ENCODE data around the gene DSE. TPM values are rescaled to one million over a fixed set of nuclear protein-coding genes. Genes with fewer than 3 reads are reported as not detected.
"Not testable (repeated sequence)": the region's sequence is repeated elsewhere in the genome, so short reads cannot be mapped to it uniquely, and the experiment has no call there.

DSE gene
- total RNA-seq, 4 donors from 2014 or later, result 3.8 to 16.7 (median 9.2) TPM

- in situ Hi-C loops (cut with MboI; ENCODE audit: low pct_ligation_motif_present in 1 of 4, low pct_unique_long_range_greater_than_20kb in 1 of 4, low sequenced_read_pairs in 3 of 4), result no loop called here
Measured at GRCh38 chr6:116338943-116339342, 31.8 kb upstream of the DSE start.

DNA sequence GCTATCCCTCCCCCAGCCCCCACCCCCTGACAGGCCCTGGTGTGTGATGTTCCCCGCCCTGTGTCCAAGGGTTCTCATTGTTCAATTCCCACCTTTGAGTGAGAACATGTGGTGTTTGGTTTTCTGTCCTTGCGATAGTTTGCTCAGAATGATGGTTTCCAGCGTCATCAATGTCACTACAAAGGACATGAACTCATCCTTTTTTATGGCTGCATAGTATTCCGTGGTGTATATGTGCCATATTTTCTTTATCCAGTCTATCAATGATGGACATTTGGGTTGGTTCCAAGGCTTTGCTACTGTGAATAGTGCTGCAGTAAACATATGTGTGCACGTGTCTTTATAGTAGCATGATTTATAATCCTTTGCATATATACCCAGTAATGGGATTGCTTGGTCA is 30.1 kb upstream of the DSE start:
- H3K27me3 ChIP-seq; intact Hi-C loops (cut with DNase I; ENCODE audit: low total_unique reads); H3K4me1 ChIP-seq; DNase-seq; H3K27ac ChIP-seq; H3K9me3 ChIP-seq; H3K4me3 ChIP-seq; H3K36me3 ChIP-seq; in situ Hi-C loops (cut with MboI; ENCODE audit: low pct_ligation_motif_present in 1 of 4, low pct_unique_long_range_greater_than_20kb in 1 of 4, low sequenced_read_pairs in 3 of 4): not testable (repeated sequence)
- WGBS, 2 donors (ENCODE audit: low coverage in 1 of 2), result 94% methylated on average over 5 of the region's 5 CpGs; no CpG with 5 or more reads in 1 of the 2 donors

More at GRCh38 chr6:116338943-116339342, 31.8 kb upstream of the DSE start:
- no peaks in the 10 kb centered on the region for H3K27me3 ChIP-seq
- H3K9me3 ChIP-seq, result no peaks in the 10 kb centered on the region
- intact Hi-C loops (cut with DNase I; ENCODE audit: low total_unique reads), result no loop called here
- H3K4me1 ChIP-seq, result no peaks in the 10 kb centered on the region
- H3K27ac ChIP-seq, result no peak overlapping the region
- no peak overlapping the region for H3K4me3 ChIP-seq
- no peaks in the 10 kb centered on the region for H3K36me3 ChIP-seq
- DNase-seq, result no peak
- 83% methylated on average over 2 of the region's 2 CpGs for WGBS, 2 donors (ENCODE audit: low coverage in 1 of 2)
- no peak for TF ChIP-seq POLR2A (IDR thresholded peaks at IDR 0.05)
- TF ChIP-seq POLR2AphosphoS5 (IDR thresholded peaks at IDR 0.05), result no peak
- TF ChIP-seq EP300 (IDR thresholded peaks at IDR 0.05; ENCODE audit: low read depth), result no peak

DNA sequence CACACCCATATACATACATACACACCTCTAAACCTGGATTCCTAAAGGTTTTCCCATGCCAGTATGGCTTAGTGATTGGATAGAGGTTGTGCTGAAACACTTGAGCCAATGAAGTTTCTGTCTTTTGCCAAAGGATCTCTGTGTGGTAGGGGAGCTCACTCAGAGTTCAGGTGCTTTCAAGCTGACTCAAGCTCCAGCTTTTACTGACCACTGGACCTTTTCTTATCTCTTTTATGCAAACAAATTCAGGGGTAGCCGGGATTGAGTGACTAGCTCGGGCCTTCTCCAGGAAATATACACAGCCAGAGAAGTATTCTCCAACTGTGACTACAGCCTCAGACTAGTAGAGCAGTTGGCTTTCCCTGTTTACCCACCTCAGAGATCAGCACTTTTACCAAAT is 21.5 kb upstream of the DSE start:
- 59% methylated on average over 2 of the region's 2 CpGs; no CpG with 5 or more reads in 1 of the 2 donors for WGBS, 2 donors (ENCODE audit: low coverage in 1 of 2)
- H3K36me3 ChIP-seq, result no peaks in the 10 kb centered on the region

DNA sequence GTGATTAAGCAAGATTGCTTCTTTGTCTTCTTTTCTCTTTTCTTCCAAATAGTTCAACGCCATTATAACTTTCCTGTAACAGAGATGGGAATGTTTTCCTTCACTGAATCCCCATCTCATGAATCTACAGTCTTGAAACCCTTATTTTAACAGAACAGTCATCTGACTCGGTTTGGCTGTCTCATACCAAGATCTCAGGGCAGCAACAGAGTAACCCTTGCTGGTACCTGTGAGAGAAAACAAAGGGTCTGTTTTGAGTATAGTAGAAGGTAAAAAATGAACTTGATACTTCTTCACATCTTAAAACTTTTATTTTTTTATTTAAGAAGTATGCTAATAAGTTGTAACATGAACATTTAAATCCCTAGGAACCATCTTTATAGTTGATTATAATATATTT is 19.6 kb upstream of the DSE start:
- Histone ChIP-seq H3K27me3 (no peaks in the 10 kb centered on the region), H3K4me1 (peaks cover 0 to 10% (median 0%) of the 10 kb centered on the region in 4 donors), H3K36me3 (no peaks in the 10 kb centered on the region), H3K9me3 (no peaks in the 10 kb centered on the region), H3K27ac (no peak overlapping the region), H3K4me3 (no peak overlapping the region)
- in situ Hi-C loops (cut with MboI; ENCODE audit: low pct_ligation_motif_present in 1 of 4, low pct_unique_long_range_greater_than_20kb in 1 of 4, low sequenced_read_pairs in 3 of 4) (no loop called here), intact Hi-C loops (cut with DNase I; ENCODE audit: low total_unique reads) (no loop called here)
- DNase-seq, result no peak
- TF ChIP-seq POLR2A (IDR thresholded peaks at IDR 0.05), result no peak
- TF ChIP-seq CTCF (IDR thresholded peaks at IDR 0.05), result no peak
- TF ChIP-seq POLR2AphosphoS5 (IDR thresholded peaks at IDR 0.05), result no peak
- TF ChIP-seq EP300 (IDR thresholded peaks at IDR 0.05; ENCODE audit: low read depth), result no peak
- 60 to 74% methylated on average over 2 of the region's 2 CpGs for WGBS, 2 donors (ENCODE audit: low coverage in 1 of 2)

More for the DNA sequence above, 21.5 kb upstream of the DSE start:
- in situ Hi-C loops (cut with MboI; ENCODE audit: low pct_ligation_motif_present in 1 of 4, low pct_unique_long_range_greater_than_20kb in 1 of 4, low sequenced_read_pairs in 3 of 4) (no loop called here), intact Hi-C loops (cut with DNase I; ENCODE audit: low total_unique reads) (no loop called here)
- Histone ChIP-seq H3K27ac (no peak overlapping the region), H3K4me3 (no peak overlapping the region), H3K27me3 (no peaks in the 10 kb centered on the region), H3K4me1 (peaks cover 0 to 10% (median 0%) of the 10 kb centered on the region in 4 donors), H3K9me3 (no peaks in the 10 kb centered on the region)
- DNase-seq, result no peak
- TF ChIP-seq CTCF (IDR thresholded peaks at IDR 0.05) (no peak), POLR2A (IDR thresholded peaks at IDR 0.05) (no peak), EP300 (IDR thresholded peaks at IDR 0.05; ENCODE audit: low read depth) (no peak), POLR2AphosphoS5 (IDR thresholded peaks at IDR 0.05) (no peak)

DNA sequence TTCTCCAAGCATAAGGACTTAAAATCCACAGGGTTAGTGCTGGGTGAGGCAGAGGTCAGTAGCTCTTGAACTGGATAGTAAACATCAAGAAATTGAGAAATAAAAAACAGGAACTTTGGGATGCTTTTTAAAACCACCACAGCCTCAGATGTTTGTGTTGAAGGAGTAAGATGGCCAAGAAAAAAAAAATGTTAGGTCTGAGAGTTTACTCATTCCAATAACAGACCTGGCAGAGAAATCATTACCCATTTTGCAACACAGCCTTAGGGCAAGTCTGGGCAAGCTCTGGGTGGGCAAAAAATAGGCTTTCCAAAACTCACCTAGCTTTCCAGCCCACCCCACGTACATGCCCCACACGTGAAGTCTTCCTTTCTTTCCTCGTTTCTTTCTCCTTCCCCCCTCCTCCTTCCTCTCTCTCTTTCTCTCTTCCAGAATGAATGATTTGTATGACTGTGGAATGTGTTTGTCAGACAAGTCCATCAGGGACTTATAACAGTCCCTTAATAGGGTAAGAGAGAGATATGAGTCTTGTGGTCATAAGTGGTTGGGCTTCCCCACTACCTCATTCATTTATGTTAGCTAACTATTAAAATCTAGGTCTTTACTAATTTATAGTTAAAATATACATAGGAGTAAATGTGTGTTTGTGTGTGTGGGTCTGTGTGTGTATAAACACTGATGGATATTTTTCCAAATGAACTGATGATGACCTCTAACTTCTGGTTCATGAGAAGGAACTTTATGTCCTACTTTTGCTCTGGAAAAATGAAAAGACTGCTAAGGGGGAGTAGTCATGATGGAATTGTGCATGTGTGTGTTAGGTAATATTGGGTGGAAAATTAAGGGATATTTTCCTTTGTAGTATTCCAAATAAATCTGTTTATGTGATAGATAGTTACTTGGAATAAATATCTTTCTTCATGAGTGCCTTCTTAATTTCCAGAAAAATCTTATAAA is 18.0 kb upstream of the DSE start:
- Histone ChIP-seq H3K27me3 (no peaks in the 10 kb centered on the region), H3K9me3 (no peaks in the 10 kb centered on the region), H3K4me3 (no peak overlapping the region), H3K27ac (peak overlapping the region; percentile 36 to 53 (median 48)), H3K4me1 (peaks cover 0 to 10% (median 0%) of the 10 kb centered on the region in 4 donors), H3K36me3 (no peaks in the 10 kb centered on the region)
- WGBS, 2 donors (ENCODE audit: low coverage in 1 of 2), result 55 to 89% methylated on average over 3 of the region's 3 CpGs
- in situ Hi-C loops (cut with MboI; ENCODE audit: low pct_ligation_motif_present in 1 of 4, low pct_unique_long_range_greater_than_20kb in 1 of 4, low sequenced_read_pairs in 3 of 4) (no loop called here), intact Hi-C loops (cut with DNase I; ENCODE audit: low total_unique reads) (no loop called here)
- TF ChIP-seq CTCF (IDR thresholded peaks at IDR 0.05) (no peak), POLR2A (IDR thresholded peaks at IDR 0.05) (no peak), EP300 (IDR thresholded peaks at IDR 0.05; ENCODE audit: low read depth) (no peak), POLR2AphosphoS5 (IDR thresholded peaks at IDR 0.05) (no peak)
- no peak for DNase-seq
